CD8-positive, alpha-beta memory T cell (primary cell): ENCODE measurements around the gene LRRC8D. TPM values are rescaled to one million over a fixed set of nuclear protein-coding genes. Genes with fewer than 3 reads are reported as not detected.

ENCODE experiments used
- CTCF ChIA-PET: fragments of 350-600 bp; sonication (Branson Sonifier 250); formaldehyde crosslinking; loops from one replicate; lab custom pipeline; 2021; ENCODE audit warnings: antibody characterized with exemption; lab: Charles Lee
- POLR2A ChIA-PET: fragments of 350-600 bp; sonication (Branson Sonifier 250); formaldehyde crosslinking; loops from one replicate; lab custom pipeline; 2021; ENCODE audit warnings: antibody characterized with exemption; lab: Charles Lee
- DNase-seq, 5 donors: peaks; one replicate each; pipeline versions ENCODE4 v3.0.0 to v3.0.0-alpha.2; 2020 to 2022; ENCODE audit warnings: mixed read lengths in 1 of 5
- H3K27ac ChIP-seq: one replicate; pipeline ENCODE4 v1.7.0; 2013; ENCODE audit warnings: low read depth, mild to moderate bottlenecking, low read length, moderate library complexity
- H3K27me3 ChIP-seq: 2 replicates; pipeline ENCODE4 v1.7.0; 2013; ENCODE audit warnings: low read length, mild to moderate bottlenecking; ENCODE audit not compliant: insufficient read depth, poor library complexity, severe bottlenecking
- H3K36me3 ChIP-seq: 2 replicates; pipeline ENCODE4 v1.7.0; 2013; ENCODE audit warnings: mild to moderate bottlenecking, low read length, moderate library complexity; ENCODE audit not compliant: insufficient read depth
- H3K4me1 ChIP-seq: 2 replicates; pipeline ENCODE4 v1.7.0; 2013; ENCODE audit warnings: mild to moderate bottlenecking, low read length, moderate library complexity; ENCODE audit not compliant: insufficient read depth
- H3K4me3 ChIP-seq: 2 replicates; pipeline ENCODE4 v1.7.0; 2013; ENCODE audit warnings: mild to moderate bottlenecking, low read length
- H3K9me3 ChIP-seq: 2 replicates; pipeline ENCODE4 v1.7.0; 2013; ENCODE audit warnings: mild to moderate bottlenecking, low read length
- H3K27ac Mint-ChIP-seq, 8 donors: one replicate each; pipeline ENCODE4 v1.8.0; 2020 to 2021; ENCODE audit warnings: mixed read lengths in 8 of 8, mild to moderate bottlenecking in 6 of 8, inconsistent platforms in 3 of 8, moderate library complexity in 3 of 8
- H3K27me3 Mint-ChIP-seq, 2 donors: one replicate each; pipeline ENCODE4 v1.8.0; 2020 to 2021; ENCODE audit warnings: mixed read lengths in 2 of 2, mild to moderate bottlenecking in 1 of 2, moderate library complexity in 1 of 2
- H3K36me3 Mint-ChIP-seq, 3 donors: one replicate each; pipeline ENCODE4 v1.8.0; 2020 to 2021; ENCODE audit warnings: mixed read lengths in 3 of 3, inconsistent platforms in 1 of 3, mild to moderate bottlenecking in 1 of 3
- H3K4me1 Mint-ChIP-seq, 3 donors: one replicate each; pipeline ENCODE4 v1.8.0; 2020 to 2021; ENCODE audit warnings: mixed read lengths in 3 of 3, inconsistent platforms in 1 of 3, mild to moderate bottlenecking in 1 of 3
- H3K4me3 Mint-ChIP-seq, 7 donors: one replicate each; pipeline ENCODE4 v1.8.0; 2020 to 2021; ENCODE audit warnings: mixed read lengths in 7 of 7, mild to moderate bottlenecking in 6 of 7, moderate library complexity in 4 of 7, inconsistent platforms in 2 of 7
- H3K9me3 Mint-ChIP-seq, 5 donors: one replicate each; pipeline ENCODE4 v1.8.0; 2020 to 2022; ENCODE audit warnings: mixed read lengths in 5 of 5, mild to moderate bottlenecking in 3 of 5, moderate library complexity in 2 of 5, inconsistent platforms in 1 of 5
- polyA plus RNA-seq: library from polyadenylated mRNA; unstranded; fragments of 300-500 nt; fragmentation: Illumina TruSeq; gene quantifications from one replicate; pipeline ENCODE4 v1.2.3, GENCODE V29; 2021
- total RNA-seq, 2 experiments: library from RNA; stranded (reverse); gene quantifications; one replicate each; pipeline ENCODE4 v1.2.3, GENCODE V29; 2021

The LRRC8D gene
- total and polyA plus RNA-seq, 3 experiments from 2014 or later: 39.0 to 56.3 (median 41.9) TPM

DNA sequence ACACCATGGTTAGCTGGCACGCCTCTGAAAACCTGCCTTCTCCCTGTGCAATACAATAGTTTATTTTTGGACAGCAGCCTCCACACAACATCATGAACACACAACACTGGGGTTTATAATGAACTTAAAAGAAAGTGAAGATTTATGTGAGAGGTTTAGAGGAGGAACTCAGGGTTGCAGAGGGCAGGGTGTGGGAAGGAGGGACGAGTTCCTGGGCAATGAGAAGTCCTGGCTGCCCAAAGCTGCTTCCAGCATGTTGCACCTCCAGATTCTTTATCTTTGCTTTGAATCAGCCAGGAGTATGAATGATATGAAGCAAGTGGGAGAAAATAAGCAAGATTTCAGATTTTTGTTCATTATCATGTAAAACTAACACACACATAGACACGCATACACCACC is 11.3 kb upstream of the LRRC8D start:
- Histone ChIP-seq H3K27me3 (no peaks in the 10 kb centered on the region), H3K36me3 (no peaks in the 10 kb centered on the region), H3K4me1 (no peaks in the 10 kb centered on the region), H3K4me3 (no peak overlapping the region), H3K9me3 (no peaks in the 10 kb centered on the region), H3K27ac (no peak overlapping the region)
- Mint-ChIP-seq H3K27ac (no peak overlapping the region), H3K4me1 (no peaks in the 10 kb centered on the region), H3K36me3 (no peaks in the 10 kb centered on the region), H3K27me3 (peaks cover 11 to 31% of the 10 kb centered on the region in 2 donors), H3K4me3 (no peak overlapping the region), H3K9me3 (no peaks in the 10 kb centered on the region)
- no peak for DNase-seq
- CTCF ChIA-PET: interaction anchor here (1.4 to 1.9 kb wide), 3 partner anchors 34 to 326 kb away, joined by 3 to 4 read pairs (median 3); no protein-coding TSS in a partner anchor
- POLR2A ChIA-PET: no interaction called here

DNA sequence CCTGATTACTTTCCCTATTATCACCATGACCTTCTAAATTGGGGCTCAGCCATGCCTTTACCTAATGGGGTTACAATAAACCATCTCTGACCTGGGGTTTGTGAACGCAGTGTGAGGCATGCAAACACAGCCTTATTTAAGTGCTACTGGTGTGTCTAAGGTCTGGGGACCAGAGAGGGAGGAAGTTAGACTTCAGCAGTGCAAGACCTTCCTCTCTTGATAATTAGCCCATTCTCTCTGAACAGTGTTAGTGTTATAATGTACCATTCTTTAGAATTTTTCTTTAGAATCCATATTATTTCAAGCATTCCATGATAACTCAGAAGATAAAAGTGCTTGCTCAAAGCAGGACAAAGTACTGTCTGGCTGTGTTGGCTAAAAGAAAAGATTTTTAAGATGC is 10.5 kb upstream of the LRRC8D start:
- H3K4me3 ChIP-seq: no peak overlapping the region
- Mint-ChIP-seq H3K4me3 (no peak overlapping the region), H3K36me3 (no peaks in the 10 kb centered on the region), H3K9me3 (no peaks in the 10 kb centered on the region), H3K4me1 (no peaks in the 10 kb centered on the region), H3K27ac (no peak overlapping the region), H3K27me3 (peaks cover 11 to 33% of the 10 kb centered on the region in 2 donors)
- ChIA-PET POLR2A (no interaction called here), CTCF (no interaction called here)
- H3K27me3 ChIP-seq: no peaks in the 10 kb centered on the region
- H3K4me1 ChIP-seq: no peaks in the 10 kb centered on the region
- no peaks in the 10 kb centered on the region for H3K9me3 ChIP-seq
- H3K27ac ChIP-seq: no peak overlapping the region
- no peaks in the 10 kb centered on the region for H3K36me3 ChIP-seq
- DNase-seq: no peak

DNA sequence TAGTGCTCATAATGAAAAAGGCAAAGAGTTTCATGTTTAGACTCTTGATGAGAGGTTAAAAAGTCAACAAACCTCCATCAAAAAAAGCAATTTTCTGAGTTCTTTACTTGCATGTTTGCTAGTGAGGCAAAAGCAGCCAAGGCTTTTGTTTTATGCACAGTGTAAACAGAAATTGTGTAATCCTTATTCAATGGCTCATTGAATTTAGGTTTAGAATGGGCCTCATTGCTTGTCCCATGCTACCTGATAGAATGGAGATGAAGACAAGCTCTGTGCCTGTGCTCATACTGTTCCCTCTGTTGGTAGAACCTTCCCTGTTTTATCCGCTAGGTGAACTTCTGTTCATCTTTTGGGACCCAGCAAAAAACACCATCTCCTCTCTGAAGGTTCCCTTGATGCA is 10.0 kb upstream of the LRRC8D start:
- Histone ChIP-seq H3K36me3 (no peaks in the 10 kb centered on the region), H3K4me1 (no peaks in the 10 kb centered on the region), H3K4me3 (no peak overlapping the region), H3K27ac (no peak overlapping the region), H3K9me3 (no peaks in the 10 kb centered on the region), H3K27me3 (no peaks in the 10 kb centered on the region)
- Mint-ChIP-seq H3K4me1 (peaks cover 0 to 3% (median 0%) of the 10 kb centered on the region in 3 donors), H3K27ac (no peak overlapping the region), H3K27me3 (peaks cover 11 to 33% of the 10 kb centered on the region in 2 donors), H3K4me3 (no peak overlapping the region), H3K9me3 (no peaks in the 10 kb centered on the region), H3K36me3 (no peaks in the 10 kb centered on the region)
- ChIA-PET POLR2A (no interaction called here), CTCF (no interaction called here)
- no peak for DNase-seq

DNA sequence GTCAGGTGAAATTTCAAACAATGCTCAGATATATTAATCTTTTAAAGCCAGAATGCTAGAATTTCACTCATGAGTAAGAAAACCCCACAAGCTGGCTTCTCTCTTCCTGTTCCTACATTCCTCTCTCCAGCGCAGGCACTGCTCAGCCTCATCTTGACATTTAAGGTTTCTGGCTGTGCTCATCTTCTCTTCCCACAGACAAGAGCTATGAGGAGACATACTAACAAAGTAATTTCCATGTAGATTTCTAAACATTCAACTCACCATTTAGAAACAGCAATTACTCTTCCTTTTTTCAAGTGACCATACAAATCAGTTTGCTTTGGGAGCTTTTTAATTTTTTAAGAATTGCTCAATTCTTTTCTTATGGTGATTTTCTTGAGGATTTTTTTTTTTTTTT is 7.8 kb upstream of the LRRC8D start:
- ChIA-PET POLR2A (no interaction called here), CTCF (interaction anchor here (1.7 kb wide), 1 partner anchor 9 kb away, joined by 5 read pairs; no protein-coding TSS in a partner anchor)
- Histone ChIP-seq H3K4me1 (no peaks in the 10 kb centered on the region), H3K27me3 (no peaks in the 10 kb centered on the region), H3K4me3 (no peak overlapping the region), H3K9me3 (no peaks in the 10 kb centered on the region), H3K27ac (no peak overlapping the region), H3K36me3 (no peaks in the 10 kb centered on the region)
- no peak for DNase-seq
- H3K36me3 Mint-ChIP-seq: no peaks in the 10 kb centered on the region
- no peaks in the 10 kb centered on the region for H3K9me3 Mint-ChIP-seq
- H3K27me3 Mint-ChIP-seq: peaks cover 10 to 33% of the 10 kb centered on the region in 2 donors
- H3K27ac Mint-ChIP-seq: no peak overlapping the region
- H3K4me3 Mint-ChIP-seq: no peak overlapping the region
- H3K4me1 Mint-ChIP-seq: peaks cover 0 to 3% (median 0%) of the 10 kb centered on the region in 3 donors

DNA sequence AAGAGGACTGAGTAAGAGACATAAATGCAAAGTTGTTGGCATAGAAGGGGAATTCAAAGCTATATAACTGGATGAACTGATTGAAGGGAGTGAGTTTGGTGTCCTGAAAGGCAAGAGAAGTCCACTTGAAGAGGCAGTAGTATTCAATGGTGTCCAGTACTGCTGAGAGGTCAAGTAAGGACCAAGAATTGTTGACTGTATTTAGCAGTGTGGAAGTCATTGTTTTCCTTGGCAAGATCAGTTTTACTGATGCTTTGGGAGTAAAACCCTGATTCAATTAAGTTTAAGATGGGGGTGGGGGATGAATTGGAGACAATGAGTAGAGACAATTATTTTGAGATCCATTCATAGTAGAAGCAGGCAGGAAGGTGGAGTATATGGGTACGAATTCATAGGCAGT is 5.8 kb upstream of the LRRC8D start:
- ChIA-PET POLR2A (no interaction called here), CTCF (interaction anchor here (1.3 kb wide), 1 partner anchor 29 kb away, joined by 3 read pairs; no protein-coding TSS in a partner anchor)
- Mint-ChIP-seq H3K4me1 (peaks cover 9 to 15% (median 10%) of the 10 kb centered on the region in 3 donors), H3K4me3 (no peak overlapping the region), H3K27ac (no peak overlapping the region), H3K9me3 (no peaks in the 10 kb centered on the region), H3K36me3 (no peaks in the 10 kb centered on the region), H3K27me3 (peaks cover 8 to 25% of the 10 kb centered on the region in 2 donors)
- H3K4me1 ChIP-seq: peaks cover 7% of the 10 kb centered on the region
- H3K9me3 ChIP-seq: no peaks in the 10 kb centered on the region
- DNase-seq: no peak
- no peaks in the 10 kb centered on the region for H3K27me3 ChIP-seq
- no peak overlapping the region for H3K27ac ChIP-seq
- H3K4me3 ChIP-seq: no peak overlapping the region
- no peaks in the 10 kb centered on the region for H3K36me3 ChIP-seq

DNA sequence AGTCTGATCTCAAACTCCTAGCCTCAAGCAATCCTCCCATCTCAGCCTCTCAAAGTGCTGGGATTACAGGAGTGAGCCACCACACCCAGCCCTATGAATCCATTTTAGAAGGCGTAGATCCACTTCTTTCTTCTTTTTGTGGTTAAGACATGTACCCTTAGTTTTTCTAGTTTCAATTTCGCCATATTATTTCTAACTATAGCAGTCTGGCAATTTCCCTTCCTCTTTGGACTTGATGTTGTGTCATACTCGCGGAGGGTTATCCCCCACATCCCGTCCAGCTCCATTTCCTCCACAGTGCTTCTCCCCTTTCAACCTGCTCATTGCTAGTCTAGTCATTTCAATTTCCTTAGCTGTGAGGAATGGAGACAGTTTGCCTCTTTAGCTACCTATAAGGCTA is 5.2 kb upstream of the LRRC8D start:
- H3K27me3 Mint-ChIP-seq: peaks cover 5 to 21% of the 10 kb centered on the region in 2 donors
- Histone ChIP-seq H3K36me3 (no peaks in the 10 kb centered on the region), H3K4me3 (no peak overlapping the region), H3K4me1 (peaks cover 12% of the 10 kb centered on the region), H3K27me3 (no peaks in the 10 kb centered on the region), H3K9me3 (no peaks in the 10 kb centered on the region), H3K27ac (no peak overlapping the region)
- peaks cover 0 to 2% (median 0%) of the 10 kb centered on the region in 3 donors for H3K36me3 Mint-ChIP-seq
- no peaks in the 10 kb centered on the region for H3K9me3 Mint-ChIP-seq
- H3K4me1 Mint-ChIP-seq: peaks cover 14 to 20% (median 16%) of the 10 kb centered on the region in 3 donors
- ChIA-PET POLR2A (no interaction called here), CTCF (interaction anchor here (1.3 kb wide), 1 partner anchor 28 kb away, joined by 3 read pairs; no protein-coding TSS in a partner anchor)
- DNase-seq: no peak
- no peak overlapping the region for H3K4me3 Mint-ChIP-seq
- H3K27ac Mint-ChIP-seq: no peak overlapping the region

DNA sequence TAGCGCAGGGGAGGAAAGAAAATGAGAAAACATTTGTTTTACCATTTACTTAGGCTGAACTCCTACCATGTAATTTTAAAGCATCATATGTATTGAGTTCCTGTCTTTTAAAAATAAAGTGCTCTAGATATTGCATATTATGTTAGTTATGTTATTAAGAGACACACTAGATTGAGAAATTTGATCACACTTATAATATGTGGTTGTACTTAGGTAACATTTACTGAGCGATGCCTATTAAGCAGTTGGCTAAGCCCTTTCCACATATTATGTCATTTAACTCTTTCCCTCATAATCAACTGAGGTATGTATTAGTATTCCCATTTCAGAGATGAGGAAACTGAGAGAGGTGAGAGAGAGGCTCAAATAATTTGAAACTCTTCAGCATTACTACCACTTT is 4.5 kb upstream of the LRRC8D start:
- DNase-seq: no peak
- Histone ChIP-seq H3K27me3 (no peaks in the 10 kb centered on the region), H3K9me3 (no peaks in the 10 kb centered on the region), H3K27ac (no peak overlapping the region), H3K36me3 (no peaks in the 10 kb centered on the region), H3K4me3 (no peak overlapping the region), H3K4me1 (peaks cover 12% of the 10 kb centered on the region)
- ChIA-PET POLR2A (no interaction called here), CTCF (interaction anchor here (1.0 kb wide), 1 partner anchor 26 kb away, joined by 3 read pairs; no protein-coding TSS in a partner anchor)
- Mint-ChIP-seq H3K27ac (no peak overlapping the region), H3K4me1 (peaks cover 14 to 21% (median 16%) of the 10 kb centered on the region in 3 donors), H3K36me3 (peaks cover 0 to 2% (median 0%) of the 10 kb centered on the region in 3 donors), H3K4me3 (no peak overlapping the region), H3K27me3 (peaks cover 5 to 17% of the 10 kb centered on the region in 2 donors), H3K9me3 (no peaks in the 10 kb centered on the region)

DNA sequence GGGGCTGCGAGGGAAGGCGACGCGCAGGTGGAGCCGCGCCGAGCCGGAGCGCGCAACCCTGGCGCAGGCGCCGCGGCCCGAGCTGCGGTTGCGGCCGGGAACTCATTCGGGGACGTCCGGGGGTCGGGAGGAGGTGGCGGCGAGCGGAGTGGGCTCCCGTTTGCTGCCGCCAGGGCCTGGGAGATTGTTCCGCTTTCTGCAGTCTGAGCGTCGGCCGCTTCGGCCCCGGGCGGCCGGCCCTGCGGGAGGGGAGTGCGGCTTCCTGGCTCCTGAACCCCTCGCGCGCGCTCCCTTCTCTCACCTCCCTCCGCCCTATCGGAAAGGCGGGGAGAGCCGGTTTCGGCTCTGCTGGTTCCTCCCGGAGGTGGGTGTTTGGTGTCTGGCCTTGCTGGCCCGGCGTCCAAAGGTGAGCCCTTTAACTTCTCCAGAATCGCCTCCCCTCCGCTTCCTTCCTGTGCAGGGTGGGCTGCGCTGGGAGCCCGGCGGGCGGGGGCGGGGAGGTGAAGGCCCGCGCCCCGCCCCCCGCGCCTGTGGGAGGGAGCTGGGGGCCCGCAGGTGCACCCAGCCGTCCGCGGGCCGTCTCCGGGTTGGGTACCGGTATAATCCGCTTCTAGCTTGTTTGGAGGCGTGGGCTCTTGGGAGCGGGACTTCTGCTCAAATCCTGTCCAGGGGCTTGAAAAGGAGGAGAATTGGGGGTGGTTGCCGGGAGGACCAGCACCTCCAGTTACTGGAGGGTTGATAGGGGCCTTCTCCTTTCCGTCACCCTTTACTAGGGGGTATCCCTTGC is 683 bp downstream of the LRRC8D start:
- no peaks in the 10 kb centered on the region for H3K9me3 Mint-ChIP-seq

More for the DNA sequence above, 683 bp downstream of the LRRC8D start:
- peaks cover 0 to 5% (median 0%) of the 10 kb centered on the region in 3 donors for H3K36me3 Mint-ChIP-seq
- H3K4me1 Mint-ChIP-seq: peaks cover 26 to 35% (median 33%) of the 10 kb centered on the region in 3 donors
- peaks cover 19% of the 10 kb centered on the region for H3K4me1 ChIP-seq
- peak overlapping the region; percentile 85 to 92 (median 88) for H3K4me3 Mint-ChIP-seq
- DNase-seq: peak; percentile 40 to 77 (median 71)
- no peaks in the 10 kb centered on the region for H3K36me3 ChIP-seq
- CTCF ChIA-PET: interaction anchor here (0.7 to 3.3 kb wide), 5 partner anchors 17 to 168 kb away, joined by 3 to 28 read pairs (median 3); no protein-coding TSS in a partner anchor
- POLR2A ChIA-PET: interaction anchor here (0.5 to 3.2 kb wide), 5 partner anchors 17 to 174 kb away, joined by 3 to 28 read pairs (median 5); partner anchors contain the start of gene ZNF326
- H3K9me3 ChIP-seq: no peaks in the 10 kb centered on the region
- peak overlapping the region; percentile 72 for H3K27ac ChIP-seq
- peak overlapping the region in 6 of 8 donors; percentile 35 to 93 (median 79) for H3K27ac Mint-ChIP-seq
- no peaks in the 10 kb centered on the region for H3K27me3 ChIP-seq
- no peaks in the 10 kb centered on the region for H3K27me3 Mint-ChIP-seq
- H3K4me3 ChIP-seq: peak overlapping the region; percentile 83
